Measurements from ENCODE around the gene PSMD5.

Gene PSMD5

GRCh38 chr9:120830151-120830550 is 12.6 kb downstream of the PSMD5 start:
- no peak overlapping the region for H3K9ac ChIP-seq (ENCODE audit: low read length)
- no peak overlapping the region for H3K4ac ChIP-seq (ENCODE audit: low read depth in 1 of 2, low read length in 2 of 2)
- no peak overlapping the region for H3K14ac ChIP-seq (ENCODE audit: low read length in 2 of 2)
- H3K4me2 ChIP-seq (ENCODE audit: low read length, poor library complexity, severe bottlenecking), result no peak overlapping the region
- H4K8ac ChIP-seq (ENCODE audit: low read length), result no peak overlapping the region
- H3K4me1 ChIP-seq (ENCODE audit: control insufficient read depth, insufficient read depth, low read depth, low read length), result no peaks in the 10 kb centered on the region
- H3K79me1 ChIP-seq (replicated peaks; ENCODE audit: low read length, poor library complexity, severe bottlenecking), result peaks cover 22% of the 10 kb centered on the region
- peaks cover 18 to 87% of the 10 kb centered on the region in 2 experiments for H3K36me3 ChIP-seq (ENCODE audit: control insufficient read depth in 1 of 2, insufficient read depth in 2 of 2, low read depth in 1 of 2, low read length in 2 of 2)
- H2AK5ac ChIP-seq (ENCODE audit: low read length, severe bottlenecking), result no peak overlapping the region
- no peak overlapping the region for H2BK12ac ChIP-seq (ENCODE audit: low read length in 2 of 2)
- H3K23ac ChIP-seq (ENCODE audit: low read length in 2 of 2), result no peak overlapping the region
- no peak overlapping the region for H2AFZ ChIP-seq (ENCODE audit: low read depth, low read length)
- H3K18ac ChIP-seq (ENCODE audit: low read depth in 1 of 2, low read length in 2 of 2), result no peak overlapping the region
- H3K4me3 ChIP-seq (ENCODE audit: insufficient read depth in 1 of 2, low read depth in 1 of 2, low read length in 2 of 2), result no peak overlapping the region
- H4K91ac ChIP-seq (ENCODE audit: low read length), result no peak overlapping the region
- DNase-seq, result no peak
- WGBS, result 66% methylated on average over 2 of the region's 3 CpGs
- no peaks in the 10 kb centered on the region for H3K27me3 ChIP-seq (ENCODE audit: control insufficient read depth in 1 of 2, insufficient read depth in 1 of 2, low read length in 2 of 2)
- H3K27ac ChIP-seq (ENCODE audit: low read length, poor library complexity, severe bottlenecking), result no peak overlapping the region
- H2BK5ac ChIP-seq (ENCODE audit: low read depth, low read length, poor library complexity, severe bottlenecking), result no peak overlapping the region
- no peak overlapping the region for H2BK15ac ChIP-seq (ENCODE audit: low read depth, poor library complexity, severe bottlenecking)
- H3K9me3 ChIP-seq (ENCODE audit: control insufficient read depth, low read length), result no peaks in the 10 kb centered on the region
- H2BK120ac ChIP-seq (ENCODE audit: low read depth, low read length), result no peak overlapping the region

GRCh38 chr9:120829650-120830049 is 13.1 kb downstream of the PSMD5 start:
- no peaks in the 10 kb centered on the region for H3K27me3 ChIP-seq (ENCODE audit: control insufficient read depth in 1 of 2, insufficient read depth in 1 of 2, low read length in 2 of 2)
- H3K9ac ChIP-seq (ENCODE audit: low read length), result no peak overlapping the region
- H3K23ac ChIP-seq (ENCODE audit: low read length in 2 of 2), result no peak overlapping the region
- no peak overlapping the region for H3K4me2 ChIP-seq (ENCODE audit: low read length, poor library complexity, severe bottlenecking)
- WGBS, result 100% methylated on average over 1 of the region's 1 CpG
- H2AFZ ChIP-seq (ENCODE audit: low read depth, low read length), result no peak overlapping the region
- H3K27ac ChIP-seq (ENCODE audit: low read length, poor library complexity, severe bottlenecking), result no peak overlapping the region
- no peaks in the 10 kb centered on the region for H3K4me1 ChIP-seq (ENCODE audit: control insufficient read depth, insufficient read depth, low read depth, low read length)
- no peak overlapping the region for H4K8ac ChIP-seq (ENCODE audit: low read length)
- H3K36me3 ChIP-seq (ENCODE audit: control insufficient read depth in 1 of 2, insufficient read depth in 2 of 2, low read depth in 1 of 2, low read length in 2 of 2), result peaks cover 18 to 87% of the 10 kb centered on the region in 2 experiments
- H2BK12ac ChIP-seq (ENCODE audit: low read length in 2 of 2), result no peak overlapping the region
- no peak overlapping the region for H2BK120ac ChIP-seq (ENCODE audit: low read depth, low read length)
- H2BK5ac ChIP-seq (ENCODE audit: low read depth, low read length, poor library complexity, severe bottlenecking), result no peak overlapping the region
- no peak overlapping the region for H3K4ac ChIP-seq (ENCODE audit: low read depth in 1 of 2, low read length in 2 of 2)
- no peak overlapping the region for H2BK15ac ChIP-seq (ENCODE audit: low read depth, poor library complexity, severe bottlenecking)
- no peak for DNase-seq
- peaks cover 24% of the 10 kb centered on the region for H3K79me1 ChIP-seq (replicated peaks; ENCODE audit: low read length, poor library complexity, severe bottlenecking)
- no peak overlapping the region for H2AK5ac ChIP-seq (ENCODE audit: low read length, severe bottlenecking)
- H3K18ac ChIP-seq (ENCODE audit: low read depth in 1 of 2, low read length in 2 of 2), result no peak overlapping the region
- H3K14ac ChIP-seq (ENCODE audit: low read length in 2 of 2), result no peak overlapping the region
- no peak overlapping the region for H4K91ac ChIP-seq (ENCODE audit: low read length)
- no peaks in the 10 kb centered on the region for H3K9me3 ChIP-seq (ENCODE audit: control insufficient read depth, low read length)
- no peak overlapping the region for H3K4me3 ChIP-seq (ENCODE audit: insufficient read depth in 1 of 2, low read depth in 1 of 2, low read length in 2 of 2)

DNA sequence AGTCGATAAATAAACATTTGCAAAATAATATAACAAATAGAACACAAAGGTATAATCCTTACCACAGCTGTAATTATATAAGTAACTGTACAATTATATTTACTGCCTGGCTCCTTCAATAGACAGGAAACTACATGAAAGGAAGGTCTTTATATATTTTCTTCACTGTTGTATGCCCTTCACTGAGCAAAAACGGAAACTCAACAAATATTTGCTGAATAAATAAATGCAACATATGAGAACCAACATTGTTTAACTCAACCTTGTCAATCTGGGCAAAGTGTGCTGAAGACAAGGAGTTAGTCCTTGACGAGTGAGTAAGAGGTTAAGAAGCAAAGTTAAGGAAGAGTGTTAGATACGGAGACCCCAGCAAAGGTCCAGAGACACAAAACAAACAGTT is 22.6 kb downstream of the PSMD5 start:
- H3K4me1 ChIP-seq (ENCODE audit: control insufficient read depth, insufficient read depth, low read depth, low read length), result no peaks in the 10 kb centered on the region
- no peak overlapping the region for H4K91ac ChIP-seq (ENCODE audit: low read length)
- peaks cover 19 to 98% of the 10 kb centered on the region in 2 experiments for H3K36me3 ChIP-seq (ENCODE audit: control insufficient read depth in 1 of 2, insufficient read depth in 2 of 2, low read depth in 1 of 2, low read length in 2 of 2)
- no peaks in the 10 kb centered on the region for H3K9me3 ChIP-seq (ENCODE audit: control insufficient read depth, low read length)
- H3K4me2 ChIP-seq (ENCODE audit: low read length, poor library complexity, severe bottlenecking), result no peak overlapping the region
- H3K9ac ChIP-seq (ENCODE audit: low read length), result no peak overlapping the region
- no peak overlapping the region for H2AFZ ChIP-seq (ENCODE audit: low read depth, low read length)
- no peaks in the 10 kb centered on the region for H3K27me3 ChIP-seq (ENCODE audit: control insufficient read depth in 1 of 2, insufficient read depth in 1 of 2, low read length in 2 of 2)
- no peak overlapping the region for H2BK15ac ChIP-seq (ENCODE audit: low read depth, poor library complexity, severe bottlenecking)
- H2BK120ac ChIP-seq (ENCODE audit: low read depth, low read length), result no peak overlapping the region
- WGBS, result over 99% methylated on average over 3 of the region's 4 CpGs
- no peak overlapping the region for H3K27ac ChIP-seq (ENCODE audit: low read length, poor library complexity, severe bottlenecking)
- no peak overlapping the region for H3K14ac ChIP-seq (ENCODE audit: low read length in 2 of 2)
- peaks cover 7% of the 10 kb centered on the region for H3K79me1 ChIP-seq (replicated peaks; ENCODE audit: low read length, poor library complexity, severe bottlenecking)
- H4K8ac ChIP-seq (ENCODE audit: low read length), result no peak overlapping the region
- no peak overlapping the region for H3K23ac ChIP-seq (ENCODE audit: low read length in 2 of 2)
- no peak overlapping the region for H2BK5ac ChIP-seq (ENCODE audit: low read depth, low read length, poor library complexity, severe bottlenecking)
- H3K18ac ChIP-seq (ENCODE audit: low read depth in 1 of 2, low read length in 2 of 2), result no peak overlapping the region
- H3K4ac ChIP-seq (ENCODE audit: low read depth in 1 of 2, low read length in 2 of 2), result no peak overlapping the region
- no peak overlapping the region for H2BK12ac ChIP-seq (ENCODE audit: low read length in 2 of 2)
- no peak overlapping the region for H3K4me3 ChIP-seq (ENCODE audit: insufficient read depth in 1 of 2, low read depth in 1 of 2, low read length in 2 of 2)
- H2AK5ac ChIP-seq (ENCODE audit: low read length, severe bottlenecking), result no peak overlapping the region
- DNase-seq, result no peak

- H3K4me3 ChIP-seq (ENCODE audit: insufficient read depth in 1 of 2, low read depth in 1 of 2, low read length in 2 of 2), result no peak overlapping the region
- no peak overlapping the region for H2BK5ac ChIP-seq (ENCODE audit: low read depth, low read length, poor library complexity, severe bottlenecking)
- H2BK120ac ChIP-seq (ENCODE audit: low read depth, low read length), result no peak overlapping the region
- DNase-seq, result no peak
- no peak overlapping the region for H3K23ac ChIP-seq (ENCODE audit: low read length in 2 of 2)
- H2BK15ac ChIP-seq (ENCODE audit: low read depth, poor library complexity, severe bottlenecking), result no peak overlapping the region
- no peak overlapping the region for H2AK5ac ChIP-seq (ENCODE audit: low read length, severe bottlenecking)
- H3K14ac ChIP-seq (ENCODE audit: low read length in 2 of 2), result no peak overlapping the region
- no peaks in the 10 kb centered on the region for H3K4me1 ChIP-seq (ENCODE audit: control insufficient read depth, insufficient read depth, low read depth, low read length)
- no peak overlapping the region for H2AFZ ChIP-seq (ENCODE audit: low read depth, low read length)
- H3K27ac ChIP-seq (ENCODE audit: low read length, poor library complexity, severe bottlenecking), result no peak overlapping the region
- no peaks in the 10 kb centered on the region for H3K27me3 ChIP-seq (ENCODE audit: control insufficient read depth in 1 of 2, insufficient read depth in 1 of 2, low read length in 2 of 2)
- H2BK12ac ChIP-seq (ENCODE audit: low read length in 2 of 2), result no peak overlapping the region
- H3K4ac ChIP-seq (ENCODE audit: low read depth in 1 of 2, low read length in 2 of 2), result no peak overlapping the region
- H3K36me3 ChIP-seq (ENCODE audit: control insufficient read depth in 1 of 2, insufficient read depth in 2 of 2, low read depth in 1 of 2, low read length in 2 of 2), result peaks cover 22 to 88% of the 10 kb centered on the region in 2 experiments
- no peaks in the 10 kb centered on the region for H3K9me3 ChIP-seq (ENCODE audit: control insufficient read depth, low read length)
- H4K91ac ChIP-seq (ENCODE audit: low read length), result no peak overlapping the region
- H3K18ac ChIP-seq (ENCODE audit: low read depth in 1 of 2, low read length in 2 of 2), result no peak overlapping the region
- H3K9ac ChIP-seq (ENCODE audit: low read length), result no peak overlapping the region
- H3K4me2 ChIP-seq (ENCODE audit: low read length, poor library complexity, severe bottlenecking), result no peak overlapping the region
- H3K79me1 ChIP-seq (replicated peaks; ENCODE audit: low read length, poor library complexity, severe bottlenecking), result peaks cover 4% of the 10 kb centered on the region
- no peak overlapping the region for H4K8ac ChIP-seq (ENCODE audit: low read length)
- WGBS, result no CpG with 5 or more reads among the region's 1 CpG
Observed at GRCh38 chr9:120818595-120818994, 24.1 kb downstream of the PSMD5 start.

Data from mesenchymal stem cell (in vitro differentiated cells and primary cell).